ENCODE measurements around the gene ARHGEF10L. TPM values are rescaled to one million over a fixed set of nuclear protein-coding genes. Genes with fewer than 3 reads are reported as not detected.

ARHGEF10L gene
- polyA plus RNA-seq, 1 donor (not counting 4 experiments of a cell fraction or from before 2014, with no cell fraction given): 2.4 TPM

DNA sequence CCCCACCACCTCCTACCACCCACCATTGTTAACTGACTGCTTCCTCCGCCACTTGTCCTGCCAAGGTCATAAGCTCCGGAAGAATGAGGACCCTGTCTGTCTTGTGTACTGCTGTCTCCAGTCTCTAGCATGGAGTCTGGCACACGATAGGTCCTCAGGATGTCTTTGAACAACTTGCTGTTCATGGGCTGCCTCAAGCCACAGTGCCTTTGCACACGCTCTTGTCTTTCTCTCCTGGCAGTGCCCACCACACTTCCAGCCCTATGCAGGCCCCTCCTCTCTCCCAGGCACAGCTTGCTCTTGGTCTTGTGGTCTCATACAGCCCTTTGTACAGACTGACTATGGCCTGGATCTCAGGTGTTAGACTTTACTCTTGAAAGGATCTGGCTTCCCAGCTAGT is 97.6 kb downstream of the ARHGEF10L start:
- Histone ChIP-seq H3K4me1 (ENCODE audit: control insufficient read depth, extremely low read depth, insufficient read depth, low read length) (peaks cover 4% of the 10 kb centered on the region), H3K4me3 (ENCODE audit: control insufficient read depth in 2 of 3, extremely low read depth in 1 of 3, insufficient read depth in 2 of 3, low read depth in 1 of 3, low read length in 3 of 3) (no peak overlapping the region), H2AFZ (ENCODE audit: control insufficient read depth, low read length) (no peak overlapping the region), H3K4me2 (ENCODE audit: control insufficient read depth, extremely low read depth, insufficient read depth, low read depth, low read length) (no peak overlapping the region), H3K27me3 (ENCODE audit: control insufficient read depth, extremely low read depth, insufficient read depth, low read length) (no peaks in the 10 kb centered on the region), H3K79me2 (ENCODE audit: control insufficient read depth, insufficient read depth, low read length) (no peaks in the 10 kb centered on the region), H3K27ac (ENCODE audit: control insufficient read depth, insufficient read depth, low read length) (no peak overlapping the region), H3K9me1 (ENCODE audit: control insufficient read depth, extremely low read depth, insufficient read depth, low read length) (no peaks in the 10 kb centered on the region), H3K9me3 (ENCODE audit: control insufficient read depth, low read depth, low read length) (no peaks in the 10 kb centered on the region), H4K20me1 (ENCODE audit: control insufficient read depth, extremely low read depth, insufficient read depth, low read length) (no peaks in the 10 kb centered on the region), H3K9ac (ENCODE audit: control insufficient read depth, extremely low read depth, insufficient read depth, low read length) (no peak overlapping the region), H3K36me3 (ENCODE audit: control insufficient read depth in 2 of 2, extremely low read depth in 1 of 2, insufficient read depth in 2 of 2, low read length in 2 of 2) (peaks cover 0 to 13% of the 10 kb centered on the region in 2 experiments)
- DNase-seq (ENCODE audit: low read depth, low spot score) (no peak), FAIRE-seq (no peak)
- dilution Hi-C loops (cut with MboI; ENCODE audit: extremely low pct_ligation_motif_present, low sequenced_read_pairs): no loop called here
- TF ChIP-seq EZH2 (IDR thresholded peaks at IDR 0.05; ENCODE audit: low read length): no peak
- TF ChIP-seq, protein P1, sequence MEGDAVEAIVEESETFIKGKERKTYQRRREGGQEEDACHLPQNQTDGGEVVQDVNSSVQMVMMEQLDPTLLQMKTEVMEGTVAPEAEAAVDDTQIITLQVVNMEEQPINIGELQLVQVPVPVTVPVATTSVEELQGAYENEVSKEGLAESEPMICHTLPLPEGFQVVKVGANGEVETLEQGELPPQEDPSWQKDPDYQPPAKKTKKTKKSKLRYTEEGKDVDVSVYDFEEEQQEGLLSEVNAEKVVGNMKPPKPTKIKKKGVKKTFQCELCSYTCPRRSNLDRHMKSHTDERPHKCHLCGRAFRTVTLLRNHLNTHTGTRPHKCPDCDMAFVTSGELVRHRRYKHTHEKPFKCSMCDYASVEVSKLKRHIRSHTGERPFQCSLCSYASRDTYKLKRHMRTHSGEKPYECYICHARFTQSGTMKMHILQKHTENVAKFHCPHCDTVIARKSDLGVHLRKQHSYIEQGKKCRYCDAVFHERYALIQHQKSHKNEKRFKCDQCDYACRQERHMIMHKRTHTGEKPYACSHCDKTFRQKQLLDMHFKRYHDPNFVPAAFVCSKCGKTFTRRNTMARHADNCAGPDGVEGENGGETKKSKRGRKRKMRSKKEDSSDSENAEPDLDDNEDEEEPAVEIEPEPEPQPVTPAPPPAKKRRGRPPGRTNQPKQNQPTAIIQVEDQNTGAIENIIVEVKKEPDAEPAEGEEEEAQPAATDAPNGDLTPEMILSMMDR (optimal IDR thresholded peaks at IDR 0.05 in 1 of 3, IDR thresholded peaks at IDR 0.05 in 1 of 3, conservative IDR thresholded peaks at IDR 0.05 in 1 of 3; ENCODE audit: extremely low read depth in 1 of 3, insufficient read depth in 2 of 3, low read length in 3 of 3): no peak

DNA sequence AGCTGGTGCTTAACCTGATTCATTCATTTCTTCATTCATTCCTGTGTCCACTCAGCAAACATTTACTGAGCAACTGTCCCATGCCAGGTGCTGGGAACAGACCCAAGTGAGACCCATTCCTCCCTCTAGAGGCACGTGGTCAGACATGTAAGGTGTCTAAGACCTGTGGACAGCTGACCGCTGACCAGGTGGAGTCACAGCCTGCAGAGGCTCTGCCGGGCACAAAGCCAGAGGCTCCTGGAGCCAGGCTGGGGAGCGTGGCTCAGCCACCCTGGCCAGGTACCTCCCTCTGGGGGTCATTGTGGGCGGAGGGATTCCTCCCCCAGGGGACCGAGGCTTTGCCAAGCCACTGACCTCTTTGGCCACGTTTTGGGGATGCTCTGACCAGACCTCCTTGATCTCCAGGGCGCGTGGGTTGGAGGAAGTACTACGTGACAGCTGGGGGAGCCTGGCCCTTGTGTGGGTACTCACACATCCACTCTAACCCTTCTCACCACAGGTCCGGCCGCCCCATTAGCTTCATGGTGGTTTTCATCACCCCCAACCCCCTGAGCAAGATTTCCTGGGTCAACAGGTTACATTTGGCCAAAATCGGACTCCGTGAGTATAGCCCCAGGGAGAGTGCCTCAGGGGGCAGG is 100.3 kb downstream of the ARHGEF10L start:
- no peaks in the 10 kb centered on the region for H3K27me3 ChIP-seq (ENCODE audit: control insufficient read depth, extremely low read depth, insufficient read depth, low read length)
- no peak overlapping the region for H3K4me3 ChIP-seq (ENCODE audit: control insufficient read depth in 2 of 3, extremely low read depth in 1 of 3, insufficient read depth in 2 of 3, low read depth in 1 of 3, low read length in 3 of 3)
- TF ChIP-seq, protein P1 (optimal IDR thresholded peaks at IDR 0.05 in 1 of 3, IDR thresholded peaks at IDR 0.05 in 1 of 3, conservative IDR thresholded peaks at IDR 0.05 in 1 of 3; ENCODE audit: extremely low read depth in 1 of 3, insufficient read depth in 2 of 3, low read length in 3 of 3): no peak
- TF ChIP-seq EZH2 (IDR thresholded peaks at IDR 0.05; ENCODE audit: low read length): no peak
- peaks cover 0 to 13% of the 10 kb centered on the region in 2 experiments for H3K36me3 ChIP-seq (ENCODE audit: control insufficient read depth in 2 of 2, extremely low read depth in 1 of 2, insufficient read depth in 2 of 2, low read length in 2 of 2)
- H3K4me2 ChIP-seq (ENCODE audit: control insufficient read depth, extremely low read depth, insufficient read depth, low read depth, low read length): no peak overlapping the region
- peaks cover 4% of the 10 kb centered on the region for H3K4me1 ChIP-seq (ENCODE audit: control insufficient read depth, extremely low read depth, insufficient read depth, low read length)
- no peaks in the 10 kb centered on the region for H3K9me1 ChIP-seq (ENCODE audit: control insufficient read depth, extremely low read depth, insufficient read depth, low read length)
- H2AFZ ChIP-seq (ENCODE audit: control insufficient read depth, low read length): no peak overlapping the region
- no peaks in the 10 kb centered on the region for H4K20me1 ChIP-seq (ENCODE audit: control insufficient read depth, extremely low read depth, insufficient read depth, low read length)
- no peak overlapping the region for H3K27ac ChIP-seq (ENCODE audit: control insufficient read depth, insufficient read depth, low read length)
- dilution Hi-C loops (cut with MboI; ENCODE audit: extremely low pct_ligation_motif_present, low sequenced_read_pairs): no loop called here
- no peak for DNase-seq (ENCODE audit: low read depth, low spot score)
- no peaks in the 10 kb centered on the region for H3K9me3 ChIP-seq (ENCODE audit: control insufficient read depth, low read depth, low read length)
- no peaks in the 10 kb centered on the region for H3K79me2 ChIP-seq (ENCODE audit: control insufficient read depth, insufficient read depth, low read length)
- FAIRE-seq: no peak
- no peak overlapping the region for H3K9ac ChIP-seq (ENCODE audit: control insufficient read depth, extremely low read depth, insufficient read depth, low read length)

Measured in keratinocyte (primary cell).